Measurements from ENCODE around the gene FIP1L1.

GRCh38 chr4:53507671-53508286 lies 130.3 kb downstream of the FIP1L1 start:
- TF ChIP-seq EZH2 (IDR thresholded peaks at IDR 0.05; ENCODE audit: insufficient read depth, low read length), result no peak
- TF ChIP-seq, protein P1, sequence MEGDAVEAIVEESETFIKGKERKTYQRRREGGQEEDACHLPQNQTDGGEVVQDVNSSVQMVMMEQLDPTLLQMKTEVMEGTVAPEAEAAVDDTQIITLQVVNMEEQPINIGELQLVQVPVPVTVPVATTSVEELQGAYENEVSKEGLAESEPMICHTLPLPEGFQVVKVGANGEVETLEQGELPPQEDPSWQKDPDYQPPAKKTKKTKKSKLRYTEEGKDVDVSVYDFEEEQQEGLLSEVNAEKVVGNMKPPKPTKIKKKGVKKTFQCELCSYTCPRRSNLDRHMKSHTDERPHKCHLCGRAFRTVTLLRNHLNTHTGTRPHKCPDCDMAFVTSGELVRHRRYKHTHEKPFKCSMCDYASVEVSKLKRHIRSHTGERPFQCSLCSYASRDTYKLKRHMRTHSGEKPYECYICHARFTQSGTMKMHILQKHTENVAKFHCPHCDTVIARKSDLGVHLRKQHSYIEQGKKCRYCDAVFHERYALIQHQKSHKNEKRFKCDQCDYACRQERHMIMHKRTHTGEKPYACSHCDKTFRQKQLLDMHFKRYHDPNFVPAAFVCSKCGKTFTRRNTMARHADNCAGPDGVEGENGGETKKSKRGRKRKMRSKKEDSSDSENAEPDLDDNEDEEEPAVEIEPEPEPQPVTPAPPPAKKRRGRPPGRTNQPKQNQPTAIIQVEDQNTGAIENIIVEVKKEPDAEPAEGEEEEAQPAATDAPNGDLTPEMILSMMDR (IDR thresholded peaks at IDR 0.05; ENCODE audit: insufficient read depth, low read depth, low read length), result no peak

Measured in astrocyte (in vitro differentiated cells and primary cell).